Keratinocyte (primary cell): Measurements from ENCODE around the gene ARSB. TPM values are rescaled to one million over a fixed set of nuclear protein-coding genes. Genes with fewer than 3 reads are reported as not detected.

Source experiments
- DNase-seq: peaks from one replicate; pipeline ENCODE4 v3.0.0-alpha.2; 2011; ENCODE audit warnings: low read depth, missing footprints, low spot score
- FAIRE-seq: peaks from 2 replicates; lab custom pipeline; 2011; peaks lifted over from hg19 to GRCh38; lab: Jason Lieb, UNC
- H2AFZ ChIP-seq: 2 replicates; pipeline ENCODE4 v1.6.0; 2012; ENCODE audit warnings: low read length, control low read depth, inconsistent platforms; ENCODE audit not compliant: control insufficient read depth
- H3K27ac ChIP-seq: 2 replicates; pipeline ENCODE4 v1.5.1; 2011; ENCODE audit warnings: low read length; ENCODE audit not compliant: control insufficient read depth, insufficient read depth
- H3K27me3 ChIP-seq: 3 replicates; pipeline ENCODE4 v1.6.0; 2011; ENCODE audit warnings: low read length; ENCODE audit not compliant: control insufficient read depth, insufficient read depth; ENCODE audit errors: extremely low read depth
- H3K36me3 ChIP-seq, 2 experiments: 2 replicates in 1 of 2; 3 replicates in 1 of 2; pipeline ENCODE4 v1.5.1; 2011; ENCODE audit warnings: low read length in 2 of 2, mild to moderate bottlenecking in 1 of 2; ENCODE audit not compliant: control insufficient read depth in 2 of 2, insufficient read depth in 2 of 2; ENCODE audit errors: extremely low read depth in 1 of 2
- H3K4me1 ChIP-seq: 3 replicates; pipeline ENCODE4 v1.5.1; 2011; ENCODE audit warnings: low read length; ENCODE audit not compliant: control insufficient read depth, insufficient read depth; ENCODE audit errors: extremely low read depth
- H3K4me2 ChIP-seq: 3 replicates; pipeline ENCODE4 v1.6.0; 2011; ENCODE audit warnings: low read depth, low read length; ENCODE audit not compliant: control insufficient read depth, insufficient read depth; ENCODE audit errors: extremely low read depth
- H3K4me3 ChIP-seq, 3 experiments: fragments of 200-600 bp in 1 of 3; sonication (generic) in 1 of 3; 2 replicates in 2 of 3; 3 replicates in 1 of 3; pipeline ENCODE4 v1.5.1; 2011 to 2016; ENCODE audit warnings: low read length in 3 of 3, mild to moderate bottlenecking in 3 of 3, control low read depth in 2 of 3, inconsistent platforms in 1 of 3, low read depth in 1 of 3, mixed read lengths in 1 of 3, mixed run types in 1 of 3, moderate library complexity in 1 of 3; ENCODE audit not compliant: control insufficient read depth in 2 of 3, insufficient read depth in 2 of 3; ENCODE audit errors: extremely low read depth in 1 of 3
- H3K79me2 ChIP-seq: 2 replicates; pipeline ENCODE4 v1.6.0; 2012; ENCODE audit warnings: low read length; ENCODE audit not compliant: control insufficient read depth, insufficient read depth
- H3K9ac ChIP-seq: 3 replicates; pipeline ENCODE4 v1.6.0; 2011; ENCODE audit warnings: low read length; ENCODE audit not compliant: control insufficient read depth, insufficient read depth; ENCODE audit errors: extremely low read depth
- H3K9me1 ChIP-seq: 3 replicates; pipeline ENCODE4 v1.6.0; 2011; ENCODE audit warnings: low read length; ENCODE audit not compliant: control insufficient read depth, insufficient read depth; ENCODE audit errors: extremely low read depth
- H3K9me3 ChIP-seq: 2 replicates; pipeline ENCODE4 v1.5.1; 2012; ENCODE audit warnings: low read depth, low read length; ENCODE audit not compliant: control insufficient read depth
- H4K20me1 ChIP-seq: 3 replicates; pipeline ENCODE4 v1.6.0; 2011; ENCODE audit warnings: low read length; ENCODE audit not compliant: control insufficient read depth, insufficient read depth; ENCODE audit errors: extremely low read depth
- EZH2 ChIP-seq: IDR thresholded peaks from one replicate; pipeline ENCODE4 v1.6.1; 2012; ENCODE audit warnings: inconsistent platforms, mild to moderate bottlenecking, low read length, moderate library complexity
- dilution Hi-C: fragments of 300-500 bp; cut with MboI; formaldehyde crosslinking; loops from one replicate; pipeline ENCODE4 v1.7.0; 2020; ENCODE audit warnings: low sequenced_read_pairs; ENCODE audit not compliant: extremely low pct_ligation_motif_present
- polyA plus RNA-seq, 5 experiments: library from polyadenylated mRNA; depleted of rRNA in 3 of 5; stranded (reverse) in 3 of 5; stranded (forward) in 1 of 5; unstranded in 1 of 5; fragments of >200 nt; gene quantifications; 1 replicate in 1 of 5; 2 replicates in 3 of 5; 3 replicates in 1 of 5; pipeline versions ENCODE4 v1.2.1 to v1.2.3, GENCODE V29; 2011 to 2012; ENCODE audit warnings: missing spikeins in 2 of 5, low read depth in 1 of 5, low replicate concordance in 1 of 5
- TF ChIP-seq, protein P1 (sequence below), 3 experiments: IDR thresholded peaks in 1 of 3; conservative IDR thresholded peaks in 1 of 3; optimal IDR thresholded peaks in 1 of 3; 2 replicates in 2 of 3; 3 replicates in 1 of 3; pipeline versions ENCODE3 to v1.5.1; 2011; ENCODE audit warnings: low read length in 3 of 3, mild to moderate bottlenecking in 3 of 3, moderate library complexity in 2 of 3, control low read depth in 1 of 3, inconsistent platforms in 1 of 3; ENCODE audit not compliant: insufficient read depth in 2 of 3; ENCODE audit errors: extremely low read depth in 1 of 3

Gene ARSB
- polyA plus RNA-seq, 1 donor (not counting 4 experiments of a cell fraction or from before 2014, with no cell fraction given) = 4.5 TPM

DNA sequence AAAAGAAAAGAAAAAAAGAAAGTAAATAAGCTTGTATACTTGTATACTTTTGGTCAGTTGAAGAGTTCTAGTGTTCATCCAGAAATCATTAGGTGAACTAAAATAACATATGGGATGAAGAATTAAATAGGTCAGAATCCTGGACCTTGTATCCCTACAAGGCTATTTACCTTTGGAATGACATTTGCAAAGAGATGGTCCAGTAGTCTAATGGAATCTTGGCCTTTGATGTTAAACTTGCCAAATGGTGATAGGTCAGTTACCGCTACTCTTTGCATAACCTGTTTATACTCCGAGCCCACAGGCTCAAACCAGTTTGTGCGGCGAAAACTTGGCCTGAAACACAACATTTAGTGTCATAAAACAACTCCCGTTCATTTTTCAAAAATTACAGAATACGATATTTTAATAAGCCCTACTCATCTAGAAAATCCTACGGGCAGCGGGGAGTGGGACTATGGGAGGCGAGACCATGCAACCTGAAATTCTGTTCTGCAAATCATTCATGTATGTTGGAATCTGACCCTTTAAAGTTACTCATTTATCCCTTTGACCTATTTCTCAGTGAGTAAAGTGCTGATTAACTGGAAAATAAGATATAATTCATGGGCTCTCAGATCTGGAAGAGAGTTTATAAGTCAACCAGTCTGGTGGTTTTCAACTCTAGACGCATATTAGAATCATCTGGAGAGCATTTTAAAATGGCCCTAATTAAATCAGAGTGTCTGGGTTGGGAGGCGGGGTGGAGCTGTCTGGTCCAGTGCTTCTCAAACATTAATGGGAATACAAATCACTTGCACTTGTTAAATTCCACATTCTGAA lies 45.8 kb upstream of the ARSB start:
- Histone ChIP-seq H3K79me2 (no peaks in the 10 kb centered on the region), H3K36me3 (no peaks in the 10 kb centered on the region), H2AFZ (no peak overlapping the region), H3K4me3 (no peak overlapping the region), H3K9me3 (no peaks in the 10 kb centered on the region), H3K27ac (no peak overlapping the region), H3K9ac (no peak overlapping the region), H4K20me1 (no peaks in the 10 kb centered on the region), H3K27me3 (peaks cover 9% of the 10 kb centered on the region), H3K9me1 (no peaks in the 10 kb centered on the region), H3K4me1 (no peaks in the 10 kb centered on the region), H3K4me2 (no peak overlapping the region)
- dilution Hi-C loops = no loop called here
- DNase-seq = no peak
- FAIRE-seq = no peak
- TF ChIP-seq, protein P1, sequence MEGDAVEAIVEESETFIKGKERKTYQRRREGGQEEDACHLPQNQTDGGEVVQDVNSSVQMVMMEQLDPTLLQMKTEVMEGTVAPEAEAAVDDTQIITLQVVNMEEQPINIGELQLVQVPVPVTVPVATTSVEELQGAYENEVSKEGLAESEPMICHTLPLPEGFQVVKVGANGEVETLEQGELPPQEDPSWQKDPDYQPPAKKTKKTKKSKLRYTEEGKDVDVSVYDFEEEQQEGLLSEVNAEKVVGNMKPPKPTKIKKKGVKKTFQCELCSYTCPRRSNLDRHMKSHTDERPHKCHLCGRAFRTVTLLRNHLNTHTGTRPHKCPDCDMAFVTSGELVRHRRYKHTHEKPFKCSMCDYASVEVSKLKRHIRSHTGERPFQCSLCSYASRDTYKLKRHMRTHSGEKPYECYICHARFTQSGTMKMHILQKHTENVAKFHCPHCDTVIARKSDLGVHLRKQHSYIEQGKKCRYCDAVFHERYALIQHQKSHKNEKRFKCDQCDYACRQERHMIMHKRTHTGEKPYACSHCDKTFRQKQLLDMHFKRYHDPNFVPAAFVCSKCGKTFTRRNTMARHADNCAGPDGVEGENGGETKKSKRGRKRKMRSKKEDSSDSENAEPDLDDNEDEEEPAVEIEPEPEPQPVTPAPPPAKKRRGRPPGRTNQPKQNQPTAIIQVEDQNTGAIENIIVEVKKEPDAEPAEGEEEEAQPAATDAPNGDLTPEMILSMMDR (optimal IDR thresholded peaks at IDR 0.05 in 1 of 3, IDR thresholded peaks at IDR 0.05 in 1 of 3, conservative IDR thresholded peaks at IDR 0.05 in 1 of 3; ENCODE audit: extremely low read depth in 1 of 3, insufficient read depth in 2 of 3, low read length in 3 of 3) = no peak
- no peak for TF ChIP-seq EZH2

DNA sequence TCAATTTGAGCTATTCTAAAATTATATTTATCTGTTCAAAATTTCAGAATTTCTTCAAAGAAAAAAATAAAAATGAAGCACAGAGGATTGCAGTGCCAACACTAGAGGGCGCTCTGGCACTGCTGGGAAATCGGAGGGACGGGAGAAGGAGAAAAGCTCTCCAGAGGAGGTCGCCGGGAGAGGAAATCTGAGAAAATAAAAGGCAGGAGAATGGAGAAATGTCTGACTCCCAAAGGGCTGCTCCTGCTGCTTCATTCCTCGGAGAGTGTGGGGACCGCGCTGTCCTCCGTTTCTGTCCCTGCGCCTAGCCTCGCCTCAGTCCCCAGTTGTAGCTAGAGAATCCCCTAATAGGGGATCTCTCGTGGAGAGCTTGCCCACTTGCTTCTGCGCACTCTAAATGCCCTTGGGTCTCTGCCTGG lies 40.0 kb upstream of the ARSB start:
- H3K4me2 ChIP-seq = peak overlapping the region; percentile 49
- dilution Hi-C loops = no loop called here
- no peak overlapping the region for H3K27ac ChIP-seq
- peaks cover 10% of the 10 kb centered on the region for H3K27me3 ChIP-seq
- TF ChIP-seq, protein P1 (optimal IDR thresholded peaks at IDR 0.05 in 1 of 3, IDR thresholded peaks at IDR 0.05 in 1 of 3, conservative IDR thresholded peaks at IDR 0.05 in 1 of 3; ENCODE audit: extremely low read depth in 1 of 3, insufficient read depth in 2 of 3, low read length in 3 of 3) = peak; percentile 72 to 86 (median 84)
- TF ChIP-seq EZH2 = no peak
- no peaks in the 10 kb centered on the region for H3K9me3 ChIP-seq
- H3K4me1 ChIP-seq = peaks cover 4% of the 10 kb centered on the region
- DNase-seq (no peak), FAIRE-seq (peak; percentile 17)
- no peaks in the 10 kb centered on the region for H3K36me3 ChIP-seq
- peak overlapping the region; percentile 60 for H2AFZ ChIP-seq
- H3K4me3 ChIP-seq = no peak overlapping the region
- no peak overlapping the region for H3K9ac ChIP-seq
- no peaks in the 10 kb centered on the region for H3K9me1 ChIP-seq
- no peaks in the 10 kb centered on the region for H3K79me2 ChIP-seq
- H4K20me1 ChIP-seq = no peaks in the 10 kb centered on the region
